Measurements from ENCODE around the gene AMPD3. TPM values are rescaled to one million over a fixed set of nuclear protein-coding genes. Genes with fewer than 3 reads are reported as not detected.

Gene AMPD3
- total RNA-seq, 4 donors from 2014 or later, result 104 to 185 (median 112) TPM

- in situ Hi-C loops (cut with MboI; ENCODE audit: low sequenced_read_pairs in 4 of 4), result no loop called here
- H3K9me3 ChIP-seq, result no peaks in the 10 kb centered on the region
- H3K4me3 ChIP-seq, result no peak overlapping the region
- no peaks in the 10 kb centered on the region for H3K36me3 ChIP-seq
- intact Hi-C loops (cut with DNase I; ENCODE audit: low total_unique reads), result no loop called here
- no peak for TF ChIP-seq CTCF (IDR thresholded peaks at IDR 0.05 in 4 of 5, conservative IDR thresholded peaks at IDR 0.05 in 1 of 5)
- no peak for TF ChIP-seq POLR2A (IDR thresholded peaks at IDR 0.05)
- no peaks in the 10 kb centered on the region for H3K4me1 ChIP-seq
- ATAC-seq, result no peak
- no peaks in the 10 kb centered on the region for H3K27me3 ChIP-seq
- no peak for DNase-seq
- H3K27ac ChIP-seq, result no peak overlapping the region
Measured at GRCh38 chr11:10551290-10551592, 96.2 kb downstream of the AMPD3 start.

GRCh38 chr11:10551845-10552352 is 96.8 kb downstream of the AMPD3 start:
- no peaks in the 10 kb centered on the region for H3K4me1 ChIP-seq
- no peak overlapping the region for H3K4me3 ChIP-seq
- no peaks in the 10 kb centered on the region for H3K9me3 ChIP-seq
- ATAC-seq, result no peak
- intact Hi-C loops (cut with DNase I; ENCODE audit: low total_unique reads) (no loop called here), in situ Hi-C loops (cut with MboI; ENCODE audit: low sequenced_read_pairs in 4 of 4) (no loop called here)
- DNase-seq, result no peak
- H3K27ac ChIP-seq, result no peak overlapping the region
- TF ChIP-seq CTCF (IDR thresholded peaks at IDR 0.05 in 4 of 5, conservative IDR thresholded peaks at IDR 0.05 in 1 of 5), result no peak
- no peak for TF ChIP-seq POLR2A (IDR thresholded peaks at IDR 0.05)
- no peaks in the 10 kb centered on the region for H3K27me3 ChIP-seq
- H3K36me3 ChIP-seq, result no peaks in the 10 kb centered on the region

- Histone ChIP-seq H3K27ac (no peak overlapping the region), H3K36me3 (no peaks in the 10 kb centered on the region), H3K4me3 (no peak overlapping the region), H3K4me1 (peaks cover 0 to 14% of the 10 kb centered on the region in 2 donors), H3K27me3 (no peaks in the 10 kb centered on the region), H3K9me3 (no peaks in the 10 kb centered on the region)
- no peak for TF ChIP-seq CTCF (IDR thresholded peaks at IDR 0.05 in 4 of 5, conservative IDR thresholded peaks at IDR 0.05 in 1 of 5)
- ATAC-seq, result no peak
- in situ Hi-C loops (cut with MboI; ENCODE audit: low sequenced_read_pairs in 4 of 4) (no loop called here), intact Hi-C loops (cut with DNase I; ENCODE audit: low total_unique reads) (no loop called here)
- DNase-seq, result no peak
Measured at GRCh38 chr11:10556590-10556989, 101.5 kb downstream of the AMPD3 start.

MicroRNAs within 50 kb of the gene (microRNA counts, 767-probe panel; counts per million panel counts)
- microRNA hsa-miR-4485, result 356 to 448 counts per million in 2 donors

Other genes with a start within 250 kb of the AMPD3 start
- gene SBF2, start 161.0 kb upstream of the AMPD3 start, total RNA-seq, result 10 to 100 TPM; 19.3 to 28.1 (median 25.8) TPM
- gene ADM, start 150.2 kb upstream of the AMPD3 start, total RNA-seq, result 100 to 1,000 TPM in 1 of 4 donors, 10 to 100 TPM in 3; 40.4 to 194 (median 57.7) TPM
- 10 to 100 TPM; 16.8 to 38.2 (median 19.0) TPM for gene RNF141, start 85.9 kb downstream of the AMPD3 start, total RNA-seq
- gene LYVE1, start 113.4 kb downstream of the AMPD3 start, total RNA-seq, result 10 to 100 TPM; 12.1 to 30.2 (median 19.2) TPM
- 1 to 10 TPM; 1.6 to 7.6 (median 3.6) TPM for gene IRAG1, start 238.5 kb downstream of the AMPD3 start, total RNA-seq